CD8-positive, alpha-beta memory T cell (primary cell): Measurements from ENCODE around the gene C16orf96. TPM values are rescaled to one million over a fixed set of nuclear protein-coding genes. Genes with fewer than 3 reads are reported as not detected.

ENCODE experiments used
- CTCF ChIA-PET: fragments of 350-600 bp; sonication (Branson Sonifier 250); formaldehyde crosslinking; loops from one replicate; lab custom pipeline; 2021; ENCODE audit warnings: antibody characterized with exemption; lab: Charles Lee
- POLR2A ChIA-PET: fragments of 350-600 bp; sonication (Branson Sonifier 250); formaldehyde crosslinking; loops from one replicate; lab custom pipeline; 2021; ENCODE audit warnings: antibody characterized with exemption; lab: Charles Lee
- DNase-seq, 5 donors: peaks; one replicate each; pipeline versions ENCODE4 v3.0.0 to v3.0.0-alpha.2; 2020 to 2022; ENCODE audit warnings: mixed read lengths in 1 of 5
- H3K27ac ChIP-seq: one replicate; pipeline ENCODE4 v1.7.0; 2013; ENCODE audit warnings: low read depth, mild to moderate bottlenecking, low read length, moderate library complexity
- H3K27me3 ChIP-seq: 2 replicates; pipeline ENCODE4 v1.7.0; 2013; ENCODE audit warnings: low read length, mild to moderate bottlenecking; ENCODE audit not compliant: insufficient read depth, poor library complexity, severe bottlenecking
- H3K36me3 ChIP-seq: 2 replicates; pipeline ENCODE4 v1.7.0; 2013; ENCODE audit warnings: mild to moderate bottlenecking, low read length, moderate library complexity; ENCODE audit not compliant: insufficient read depth
- H3K4me1 ChIP-seq: 2 replicates; pipeline ENCODE4 v1.7.0; 2013; ENCODE audit warnings: mild to moderate bottlenecking, low read length, moderate library complexity; ENCODE audit not compliant: insufficient read depth
- H3K4me3 ChIP-seq: 2 replicates; pipeline ENCODE4 v1.7.0; 2013; ENCODE audit warnings: mild to moderate bottlenecking, low read length
- H3K9me3 ChIP-seq: 2 replicates; pipeline ENCODE4 v1.7.0; 2013; ENCODE audit warnings: mild to moderate bottlenecking, low read length
- H3K27ac Mint-ChIP-seq, 8 donors: one replicate each; pipeline ENCODE4 v1.8.0; 2020 to 2021; ENCODE audit warnings: mixed read lengths in 8 of 8, mild to moderate bottlenecking in 6 of 8, inconsistent platforms in 3 of 8, moderate library complexity in 3 of 8
- H3K27me3 Mint-ChIP-seq, 2 donors: one replicate each; pipeline ENCODE4 v1.8.0; 2020 to 2021; ENCODE audit warnings: mixed read lengths in 2 of 2, mild to moderate bottlenecking in 1 of 2, moderate library complexity in 1 of 2
- H3K36me3 Mint-ChIP-seq, 3 donors: one replicate each; pipeline ENCODE4 v1.8.0; 2020 to 2021; ENCODE audit warnings: mixed read lengths in 3 of 3, inconsistent platforms in 1 of 3, mild to moderate bottlenecking in 1 of 3
- H3K4me1 Mint-ChIP-seq, 3 donors: one replicate each; pipeline ENCODE4 v1.8.0; 2020 to 2021; ENCODE audit warnings: mixed read lengths in 3 of 3, inconsistent platforms in 1 of 3, mild to moderate bottlenecking in 1 of 3
- H3K4me3 Mint-ChIP-seq, 7 donors: one replicate each; pipeline ENCODE4 v1.8.0; 2020 to 2021; ENCODE audit warnings: mixed read lengths in 7 of 7, mild to moderate bottlenecking in 6 of 7, moderate library complexity in 4 of 7, inconsistent platforms in 2 of 7
- H3K9me3 Mint-ChIP-seq, 5 donors: one replicate each; pipeline ENCODE4 v1.8.0; 2020 to 2022; ENCODE audit warnings: mixed read lengths in 5 of 5, mild to moderate bottlenecking in 3 of 5, moderate library complexity in 2 of 5, inconsistent platforms in 1 of 5
- polyA plus RNA-seq: library from polyadenylated mRNA; unstranded; fragments of 300-500 nt; fragmentation: Illumina TruSeq; gene quantifications from one replicate; pipeline ENCODE4 v1.2.3, GENCODE V29; 2021
- total RNA-seq, 2 experiments: library from RNA; stranded (reverse); gene quantifications; one replicate each; pipeline ENCODE4 v1.2.3, GENCODE V29; 2021

The C16orf96 gene
- total and polyA plus RNA-seq, 3 experiments from 2014 or later = 0.05 to 0.11 (median 0.07) TPM

DNA sequence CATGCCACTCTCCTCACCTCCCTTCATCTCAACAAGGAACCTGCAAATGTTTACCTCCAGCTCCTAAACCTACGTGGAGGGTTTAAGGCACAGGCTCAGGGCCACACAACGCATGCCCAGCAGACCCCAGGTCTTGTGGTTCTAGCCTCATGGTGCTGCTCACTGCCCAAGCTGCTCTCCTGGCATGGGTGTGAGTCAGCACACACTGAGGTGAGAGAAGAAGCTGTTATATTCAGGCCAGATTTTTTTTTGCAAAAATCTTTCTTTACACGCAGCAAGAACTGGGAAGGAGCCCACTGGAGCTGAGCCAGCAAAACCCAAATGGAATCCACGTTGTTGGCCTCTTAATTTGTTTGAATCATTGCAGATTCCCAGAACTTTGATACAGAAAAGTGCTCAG lies 5.5 kb upstream of the C16orf96 start:
- ChIA-PET CTCF (interaction anchor here (0.7 to 8.1 kb wide), 7 partner anchors 20 to 191 kb away, joined by 3 to 95 read pairs (median 3); partner anchors contain the start of genes HMOX2 and NMRAL1), POLR2A (interaction anchor here (1.2 to 2.9 kb wide), 2 partner anchors 12 to 73 kb away, joined by 3 to 9 read pairs; partner anchors contain the start of genes CDIP1 and HMOX2)
- Mint-ChIP-seq H3K36me3 (no peaks in the 10 kb centered on the region), H3K4me3 (no peak overlapping the region), H3K4me1 (peaks cover 2 to 5% (median 4%) of the 10 kb centered on the region in 3 donors), H3K27me3 (peaks cover 0 to 2% of the 10 kb centered on the region in 2 donors), H3K9me3 (peaks cover 0 to 2% (median 0%) of the 10 kb centered on the region in 5 donors), H3K27ac (no peak overlapping the region)
- Histone ChIP-seq H3K4me1 (no peaks in the 10 kb centered on the region), H3K4me3 (no peak overlapping the region), H3K36me3 (no peaks in the 10 kb centered on the region), H3K27me3 (no peaks in the 10 kb centered on the region), H3K9me3 (no peaks in the 10 kb centered on the region), H3K27ac (no peak overlapping the region)
- no peak for DNase-seq

DNA sequence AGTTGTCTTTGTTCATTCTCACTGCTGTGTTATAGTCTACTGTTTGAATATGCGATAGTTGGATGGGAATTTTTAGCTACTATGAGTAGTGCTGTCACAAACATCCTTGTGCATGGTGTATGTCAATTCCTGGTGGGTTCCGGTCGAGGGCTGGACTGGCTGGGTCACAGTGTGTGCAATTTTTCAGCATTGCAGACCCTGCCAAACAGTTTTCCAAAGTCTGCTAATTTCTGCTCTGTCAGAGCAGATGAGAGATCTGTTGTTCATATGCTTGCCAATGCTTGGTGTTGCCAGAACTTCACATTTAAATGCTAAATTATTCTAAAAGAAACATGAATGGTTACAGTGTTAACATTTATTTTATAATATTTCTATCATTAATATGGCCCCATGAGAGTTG lies 3.6 kb upstream of the C16orf96 start:
- H3K27me3 ChIP-seq = no peaks in the 10 kb centered on the region
- H3K27me3 Mint-ChIP-seq = peaks cover 4 to 6% of the 10 kb centered on the region in 2 donors
- DNase-seq = no peak
- no peak overlapping the region for H3K4me3 ChIP-seq
- H3K27ac ChIP-seq = no peak overlapping the region
- peaks cover 2 to 5% (median 4%) of the 10 kb centered on the region in 3 donors for H3K4me1 Mint-ChIP-seq
- CTCF ChIA-PET = interaction anchor here (1.1 to 1.7 kb wide), 2 partner anchors 46 to 47 kb away, joined by 3 read pairs; no protein-coding TSS in a partner anchor
- no peaks in the 10 kb centered on the region for H3K9me3 Mint-ChIP-seq
- no peak overlapping the region for H3K4me3 Mint-ChIP-seq
- H3K27ac Mint-ChIP-seq = peak overlapping the region in 1 of 8 donors; percentile 54
- H3K4me1 ChIP-seq = no peaks in the 10 kb centered on the region
- POLR2A ChIA-PET = no interaction called here
- no peaks in the 10 kb centered on the region for H3K36me3 ChIP-seq
- no peaks in the 10 kb centered on the region for H3K9me3 ChIP-seq
- no peaks in the 10 kb centered on the region for H3K36me3 Mint-ChIP-seq

DNA sequence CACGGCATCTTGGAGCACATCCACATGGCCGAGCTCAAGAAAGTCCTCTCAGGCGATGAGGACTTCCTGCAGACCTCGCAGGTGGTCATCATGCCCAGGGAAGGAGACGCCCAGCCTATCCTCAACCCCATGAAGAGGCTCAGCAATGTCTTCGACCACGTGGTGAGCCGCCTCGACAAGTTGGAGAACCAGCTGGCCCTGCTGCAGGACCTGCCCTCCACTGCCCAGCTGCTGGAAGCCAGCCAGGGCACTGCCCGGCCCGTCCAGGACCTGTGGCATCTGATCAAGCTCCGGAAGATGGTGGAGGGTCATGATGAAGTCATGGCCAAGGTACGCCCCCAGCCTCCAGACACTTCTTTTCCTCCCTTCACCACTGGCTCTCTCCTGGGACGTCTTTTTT lies 440 bp downstream of the C16orf96 start:
- Histone ChIP-seq H3K27me3 (no peaks in the 10 kb centered on the region), H3K4me1 (no peaks in the 10 kb centered on the region), H3K27ac (no peak overlapping the region), H3K4me3 (no peak overlapping the region), H3K36me3 (no peaks in the 10 kb centered on the region), H3K9me3 (no peaks in the 10 kb centered on the region)
- Mint-ChIP-seq H3K27me3 (peaks cover 4 to 7% of the 10 kb centered on the region in 2 donors), H3K9me3 (no peaks in the 10 kb centered on the region), H3K27ac (no peak overlapping the region), H3K4me3 (no peak overlapping the region), H3K4me1 (no peaks in the 10 kb centered on the region), H3K36me3 (no peaks in the 10 kb centered on the region)
- POLR2A ChIA-PET = no interaction called here
- CTCF ChIA-PET = interaction anchor here (0.9 to 1.0 kb wide), 2 partner anchors 11 to 42 kb away, joined by 3 read pairs; no protein-coding TSS in a partner anchor
- DNase-seq = no peak

DNA sequence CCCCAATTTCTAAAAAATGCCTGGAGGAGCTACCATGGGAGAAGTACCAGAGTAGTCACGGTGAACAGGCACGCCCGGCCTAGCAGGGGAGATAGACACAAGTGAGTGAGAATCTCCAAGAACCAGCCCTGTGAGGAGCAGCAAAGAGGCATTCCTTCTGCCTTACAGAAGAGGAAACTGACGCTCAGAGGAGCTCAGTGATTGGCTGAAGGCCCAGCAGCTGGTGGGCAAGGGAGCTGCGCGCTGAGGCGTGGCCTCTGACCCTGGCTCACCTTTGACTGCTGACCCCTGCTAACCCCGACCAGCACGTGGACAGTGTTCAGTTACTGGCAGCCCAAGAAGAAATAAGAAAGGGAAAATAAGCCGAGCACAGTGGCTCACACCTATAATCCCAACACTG lies 1.8 kb downstream of the C16orf96 start:
- Mint-ChIP-seq H3K27ac (peak overlapping the region in 1 of 8 donors; percentile 63), H3K36me3 (no peaks in the 10 kb centered on the region), H3K9me3 (no peaks in the 10 kb centered on the region), H3K27me3 (peaks cover 4 to 7% of the 10 kb centered on the region in 2 donors), H3K4me1 (no peaks in the 10 kb centered on the region), H3K4me3 (no peak overlapping the region)
- POLR2A ChIA-PET = no interaction called here
- H3K36me3 ChIP-seq = no peaks in the 10 kb centered on the region
- no peak for DNase-seq
- CTCF ChIA-PET = no interaction called here
- H3K4me1 ChIP-seq = no peaks in the 10 kb centered on the region
- no peak overlapping the region for H3K4me3 ChIP-seq
- H3K9me3 ChIP-seq = no peaks in the 10 kb centered on the region
- no peak overlapping the region for H3K27ac ChIP-seq
- H3K27me3 ChIP-seq = no peaks in the 10 kb centered on the region

DNA sequence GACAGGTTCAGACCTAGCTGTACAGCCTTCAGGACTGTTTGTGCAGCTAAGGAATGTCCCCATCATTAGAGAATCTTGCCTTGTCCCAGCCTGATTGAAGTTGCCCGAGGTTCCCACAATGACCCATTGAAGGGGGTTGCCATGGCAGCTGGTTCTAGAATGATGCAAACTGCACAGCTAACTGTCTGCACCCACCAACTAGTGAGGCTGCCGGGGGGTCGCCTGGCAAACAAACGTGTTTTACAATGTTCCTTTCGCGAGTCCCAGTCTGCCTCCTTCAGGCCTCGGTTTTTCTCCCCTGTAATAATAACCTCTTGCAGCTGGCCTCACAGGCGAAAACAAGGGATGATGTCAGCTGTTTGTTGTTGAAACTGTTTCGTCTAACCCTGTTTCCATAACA lies 5.5 kb downstream of the C16orf96 start:
- H3K36me3 Mint-ChIP-seq = no peaks in the 10 kb centered on the region
- Histone ChIP-seq H3K4me3 (no peak overlapping the region), H3K36me3 (no peaks in the 10 kb centered on the region), H3K27me3 (no peaks in the 10 kb centered on the region), H3K9me3 (no peaks in the 10 kb centered on the region), H3K27ac (no peak overlapping the region), H3K4me1 (no peaks in the 10 kb centered on the region)
- H3K9me3 Mint-ChIP-seq = no peaks in the 10 kb centered on the region
- H3K4me3 Mint-ChIP-seq = no peak overlapping the region
- POLR2A ChIA-PET = no interaction called here
- no peak overlapping the region for H3K27ac Mint-ChIP-seq
- peaks cover 2 to 3% of the 10 kb centered on the region in 2 donors for H3K27me3 Mint-ChIP-seq
- peaks cover 2 to 7% (median 6%) of the 10 kb centered on the region in 3 donors for H3K4me1 Mint-ChIP-seq
- no peak for DNase-seq
- CTCF ChIA-PET = interaction anchor here (2.1 kb wide), 1 partner anchor 24 kb away, joined by 6 read pairs; no protein-coding TSS in a partner anchor

DNA sequence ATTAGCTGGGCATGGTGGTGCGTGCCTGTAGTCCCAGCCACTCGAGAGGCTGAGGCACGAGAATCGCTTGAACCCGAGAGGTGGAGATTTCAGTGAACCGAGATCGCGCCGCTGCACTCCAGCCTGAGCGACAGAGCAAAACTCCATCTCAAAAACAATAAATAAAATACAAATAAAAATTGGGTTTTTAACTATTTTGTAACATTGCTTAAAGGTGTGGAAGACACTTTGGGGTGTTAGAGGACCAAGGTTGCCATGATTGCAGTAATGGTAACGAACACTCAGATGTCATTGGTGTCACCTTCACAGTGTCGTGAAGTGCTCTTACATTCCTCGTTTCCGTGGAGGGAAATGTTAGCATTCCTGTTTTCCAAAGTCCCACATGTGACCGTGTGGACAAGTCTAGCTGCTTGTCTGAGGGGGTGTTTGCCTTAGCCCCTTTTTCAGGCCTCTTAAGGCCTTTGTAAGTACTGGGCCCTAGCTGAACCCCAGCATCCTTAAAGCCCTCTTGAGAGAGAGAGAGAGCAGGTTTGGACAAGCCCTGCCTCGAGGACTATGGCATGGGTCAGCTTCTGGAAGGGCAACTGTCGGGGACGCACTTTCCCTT lies 8.6 kb downstream of the C16orf96 start:
- Mint-ChIP-seq H3K27me3 (no peaks in the 10 kb centered on the region), H3K4me3 (no peak overlapping the region), H3K9me3 (no peaks in the 10 kb centered on the region), H3K36me3 (no peaks in the 10 kb centered on the region), H3K4me1 (peaks cover 2 to 10% (median 8%) of the 10 kb centered on the region in 3 donors), H3K27ac (no peak overlapping the region)
- Histone ChIP-seq H3K9me3 (no peaks in the 10 kb centered on the region), H3K4me3 (no peak overlapping the region), H3K4me1 (no peaks in the 10 kb centered on the region), H3K27ac (no peak overlapping the region), H3K36me3 (no peaks in the 10 kb centered on the region), H3K27me3 (no peaks in the 10 kb centered on the region)
- DNase-seq = no peak
- CTCF ChIA-PET = interaction anchor here (1.6 kb wide), 1 partner anchor 10 kb away, joined by 5 read pairs; no protein-coding TSS in a partner anchor
- POLR2A ChIA-PET = no interaction called here

DNA sequence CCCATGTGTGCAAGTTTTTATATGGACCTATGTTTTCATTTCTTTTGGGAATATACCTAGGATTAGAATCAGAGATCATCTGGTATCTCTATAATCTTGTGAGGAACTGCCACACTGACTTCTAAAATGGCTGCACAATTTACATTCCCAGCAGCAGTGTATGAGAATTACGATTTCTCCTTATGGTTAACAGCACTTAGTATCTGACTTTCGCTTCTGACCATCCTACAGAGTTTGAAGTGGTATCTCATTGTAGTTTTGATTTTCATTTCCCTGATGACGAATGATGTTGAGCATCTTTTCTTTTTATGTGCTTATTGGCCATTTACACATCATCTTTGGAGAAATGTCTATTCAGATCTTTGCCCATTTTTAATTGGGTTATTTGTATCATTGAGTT lies 10.0 kb downstream of the C16orf96 start:
- CTCF ChIA-PET = interaction anchor here (1.9 kb wide), 1 partner anchor 19 kb away, joined by 4 read pairs; no protein-coding TSS in a partner anchor
- no peaks in the 10 kb centered on the region for H3K9me3 ChIP-seq
- no peak overlapping the region for H3K27ac Mint-ChIP-seq

DNA sequence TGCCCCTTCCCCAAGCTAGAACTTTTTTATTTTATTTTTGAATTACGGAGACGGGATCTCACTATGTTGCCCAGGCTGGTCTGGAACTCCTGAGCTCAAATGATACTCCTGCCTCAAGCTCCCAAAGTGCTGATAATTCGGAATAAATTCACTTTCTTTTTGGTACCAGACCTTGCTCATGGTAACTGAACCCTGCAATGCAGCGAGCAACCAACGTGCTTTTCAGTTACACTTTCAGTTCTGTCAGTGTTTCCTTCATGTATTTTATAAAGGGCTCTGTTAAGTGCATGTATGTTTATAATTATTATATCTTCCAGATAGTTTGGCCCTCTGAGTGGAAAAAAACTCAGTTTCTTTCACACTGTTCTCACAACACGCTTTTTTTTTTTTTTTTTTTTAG lies 13.9 kb downstream of the C16orf96 start:
- DNase-seq = no peak
- Histone ChIP-seq H3K9me3 (no peaks in the 10 kb centered on the region), H3K36me3 (no peaks in the 10 kb centered on the region), H3K4me1 (no peaks in the 10 kb centered on the region), H3K4me3 (no peak overlapping the region), H3K27ac (no peak overlapping the region), H3K27me3 (no peaks in the 10 kb centered on the region)
- H3K36me3 Mint-ChIP-seq = no peaks in the 10 kb centered on the region
- peaks cover 0 to 5% of the 10 kb centered on the region in 2 donors for H3K27me3 Mint-ChIP-seq
- ChIA-PET CTCF (interaction anchor here (0.7 kb wide), 2 partner anchors 16 to 20 kb away, joined by 3 read pairs; no protein-coding TSS in a partner anchor), POLR2A (no interaction called here)
- H3K9me3 Mint-ChIP-seq = no peaks in the 10 kb centered on the region
- no peak overlapping the region for H3K27ac Mint-ChIP-seq
- H3K4me3 Mint-ChIP-seq = no peak overlapping the region
- H3K4me1 Mint-ChIP-seq = peaks cover 2 to 10% (median 8%) of the 10 kb centered on the region in 3 donors

More for the DNA sequence above, 10.0 kb downstream of the C16orf96 start:
- Histone ChIP-seq H3K4me1 (no peaks in the 10 kb centered on the region), H3K27ac (no peak overlapping the region), H3K4me3 (no peak overlapping the region), H3K36me3 (no peaks in the 10 kb centered on the region), H3K27me3 (no peaks in the 10 kb centered on the region)
- Mint-ChIP-seq H3K4me3 (peak overlapping the region in 1 of 7 donors; percentile 15), H3K9me3 (no peaks in the 10 kb centered on the region), H3K36me3 (no peaks in the 10 kb centered on the region), H3K27me3 (peaks cover 0 to 1% of the 10 kb centered on the region in 2 donors), H3K4me1 (peaks cover 2 to 10% (median 8%) of the 10 kb centered on the region in 3 donors)
- no peak for DNase-seq
- POLR2A ChIA-PET = no interaction called here
